A549 treated with Hydrocortisone at 1 μM for 4 hours (cell line): ENCODE data around the gene KY. TPM values are rescaled to one million over a fixed set of nuclear protein-coding genes. Genes with fewer than 3 reads are reported as not detected.

ENCODE experiments used
- total RNA-seq: library from RNA; stranded (reverse); fragments of 200-300 nt; extraction: Qiagen RNA extraction; gene quantifications from 5 replicates; pipeline ENCODE4 v1.2.3, GENCODE V29; 2022

Gene KY, protein sequence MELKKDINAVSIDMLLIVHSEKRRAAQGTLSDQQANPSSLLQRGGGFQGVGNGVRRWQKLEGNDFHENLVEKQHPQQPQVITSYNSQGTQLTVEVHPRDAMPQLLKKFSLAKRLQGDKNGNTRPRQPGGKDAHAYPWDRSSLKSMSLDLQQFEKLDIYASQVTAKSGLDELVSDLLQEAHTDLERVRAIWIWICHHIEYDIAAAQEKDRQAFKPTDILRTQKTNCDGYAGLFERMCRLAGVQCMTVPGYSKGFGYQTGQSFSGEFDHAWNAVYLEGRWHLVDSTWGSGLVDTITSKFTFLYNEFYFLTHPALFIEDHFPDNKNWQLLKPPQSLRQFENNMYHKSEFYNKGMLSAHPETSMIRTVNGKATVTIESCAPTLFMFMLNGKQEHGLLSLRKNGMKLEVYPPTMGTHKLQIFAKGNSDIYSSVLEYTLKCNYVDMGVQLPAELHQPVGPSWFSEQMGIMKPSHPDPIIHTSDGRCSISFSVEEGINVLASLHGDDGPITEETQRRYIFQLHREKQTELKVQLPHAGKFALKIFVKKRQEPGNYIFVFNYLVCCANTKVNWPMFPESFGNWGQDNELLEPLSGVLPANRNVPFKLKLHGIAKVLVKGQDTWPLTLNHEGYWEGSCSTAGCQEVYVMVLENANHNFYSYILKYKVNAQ
- total RNA-seq: 0.08 to 0.20 TPM (median 0.13 TPM) in 5 replicates

DNA sequence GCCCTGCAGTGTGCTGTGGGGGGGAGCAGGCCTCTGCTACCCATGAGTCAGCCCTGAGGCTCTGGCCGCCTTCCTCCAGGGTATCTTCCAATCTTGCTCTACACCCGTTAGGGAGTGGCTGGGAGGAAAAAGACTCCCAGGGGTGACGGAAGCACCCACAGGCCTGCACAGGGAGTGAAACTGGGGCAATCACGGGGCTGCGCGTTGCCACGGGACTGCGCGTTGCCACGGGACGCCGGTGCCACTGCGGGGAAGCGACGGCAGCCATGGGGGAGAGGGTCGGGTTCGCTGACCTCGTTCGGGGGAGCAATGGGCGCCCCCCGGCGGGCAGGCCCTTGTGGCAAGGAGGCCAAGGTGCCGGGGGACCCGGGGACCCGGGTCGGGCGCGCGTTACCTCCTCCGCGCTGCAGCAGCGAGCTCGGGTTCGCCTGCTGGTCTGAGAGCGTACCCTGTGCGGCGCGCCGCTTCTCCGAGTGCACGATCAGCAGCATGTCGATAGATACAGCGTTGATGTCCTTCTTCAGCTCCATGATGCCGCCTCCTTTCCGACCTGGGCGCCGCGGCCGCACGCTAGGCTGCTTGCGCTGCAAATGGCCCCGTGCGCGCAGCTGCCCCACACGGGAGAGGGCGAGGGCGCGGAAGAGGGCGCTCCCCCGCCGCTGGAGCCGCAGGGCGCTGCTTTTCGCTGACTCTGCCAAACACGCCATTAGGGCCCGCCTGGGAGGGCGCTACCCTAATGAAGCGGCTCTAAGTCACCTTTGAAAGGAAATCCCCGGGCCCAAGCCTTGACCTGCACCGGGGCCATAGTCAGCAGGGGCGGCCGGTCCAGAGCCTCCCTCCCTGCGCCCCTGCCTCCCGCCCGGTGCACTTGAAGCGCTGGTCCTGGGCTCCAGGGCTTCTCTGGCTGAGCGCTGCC, at the start of gene KY:
TSS of gene KY (minus strand) at position 592 of the 916 bp plus-strand sequence. CDS start at position 530, 62 bp downstream.

Other genes with a start within 250 kb of the KY start
- gene ANAPC13, start 165.0 kb downstream of the KY start, total RNA-seq: 46.4 to 55.3 TPM (median 49.5 TPM) in 5 replicates
- gene CEP63, start 165.0 kb downstream of the KY start, total RNA-seq: 11.9 to 19.2 TPM (median 13.4 TPM) in 5 replicates
- gene EPHB1, start 144.2 kb upstream of the KY start, total RNA-seq: 0.05 to 0.09 TPM (median 0.06 TPM) in 4 of 5 replicates, not detected in the other